ENCODE measurements around the gene ITPK1. TPM values are rescaled to one million over a fixed set of nuclear protein-coding genes. Genes with fewer than 3 reads are reported as not detected.

ITPK1 gene
- total RNA-seq, 1 experiment from 2014 or later: 38.5 TPM

- ChIA-PET POLR2A (ENCODE audit: low non-redundant PET) (no interaction called here), CTCF (no interaction called here)
- DNase-seq (ENCODE audit: low spot score): peak; percentile 7
- no peak for TF ChIP-seq EZH2 (IDR thresholded peaks at IDR 0.05; ENCODE audit: borderline replicate concordance, low read depth, low read length, poor library complexity, severe bottlenecking)
- TF ChIP-seq, protein P1, sequence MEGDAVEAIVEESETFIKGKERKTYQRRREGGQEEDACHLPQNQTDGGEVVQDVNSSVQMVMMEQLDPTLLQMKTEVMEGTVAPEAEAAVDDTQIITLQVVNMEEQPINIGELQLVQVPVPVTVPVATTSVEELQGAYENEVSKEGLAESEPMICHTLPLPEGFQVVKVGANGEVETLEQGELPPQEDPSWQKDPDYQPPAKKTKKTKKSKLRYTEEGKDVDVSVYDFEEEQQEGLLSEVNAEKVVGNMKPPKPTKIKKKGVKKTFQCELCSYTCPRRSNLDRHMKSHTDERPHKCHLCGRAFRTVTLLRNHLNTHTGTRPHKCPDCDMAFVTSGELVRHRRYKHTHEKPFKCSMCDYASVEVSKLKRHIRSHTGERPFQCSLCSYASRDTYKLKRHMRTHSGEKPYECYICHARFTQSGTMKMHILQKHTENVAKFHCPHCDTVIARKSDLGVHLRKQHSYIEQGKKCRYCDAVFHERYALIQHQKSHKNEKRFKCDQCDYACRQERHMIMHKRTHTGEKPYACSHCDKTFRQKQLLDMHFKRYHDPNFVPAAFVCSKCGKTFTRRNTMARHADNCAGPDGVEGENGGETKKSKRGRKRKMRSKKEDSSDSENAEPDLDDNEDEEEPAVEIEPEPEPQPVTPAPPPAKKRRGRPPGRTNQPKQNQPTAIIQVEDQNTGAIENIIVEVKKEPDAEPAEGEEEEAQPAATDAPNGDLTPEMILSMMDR (conservative IDR thresholded peaks at IDR 0.05; ENCODE audit: low read depth, low read length): no peak
- Histone ChIP-seq H3K4me1 (ENCODE audit: insufficient read depth, low read length, poor library complexity, severe bottlenecking) (peaks cover 7% of the 10 kb centered on the region), H3K9me3 (ENCODE audit: low read depth, low read length, poor library complexity, severe bottlenecking) (no peaks in the 10 kb centered on the region), H3K36me3 (ENCODE audit: insufficient read depth, low read length, poor library complexity, severe bottlenecking) (no peaks in the 10 kb centered on the region), H3K27ac (ENCODE audit: low read depth, low read length, poor library complexity, severe bottlenecking) (peak overlapping the region; percentile 5), H3K4me3 (ENCODE audit: low read depth, low read length, poor library complexity, severe bottlenecking) (no peak overlapping the region), H3K27me3 (replicated peaks; ENCODE audit: insufficient read depth, low read depth, low read length, poor library complexity) (no peaks in the 10 kb centered on the region)
- no TSS peak for BruUV-seq (replicated peaks)
- intact Hi-C loops (cut with micrococcal nuclease; ENCODE audit: unreplicated experiment): no loop called here
Observed at GRCh38 chr14:93006567-93007051, 109.1 kb downstream of the ITPK1 start.

DNA sequence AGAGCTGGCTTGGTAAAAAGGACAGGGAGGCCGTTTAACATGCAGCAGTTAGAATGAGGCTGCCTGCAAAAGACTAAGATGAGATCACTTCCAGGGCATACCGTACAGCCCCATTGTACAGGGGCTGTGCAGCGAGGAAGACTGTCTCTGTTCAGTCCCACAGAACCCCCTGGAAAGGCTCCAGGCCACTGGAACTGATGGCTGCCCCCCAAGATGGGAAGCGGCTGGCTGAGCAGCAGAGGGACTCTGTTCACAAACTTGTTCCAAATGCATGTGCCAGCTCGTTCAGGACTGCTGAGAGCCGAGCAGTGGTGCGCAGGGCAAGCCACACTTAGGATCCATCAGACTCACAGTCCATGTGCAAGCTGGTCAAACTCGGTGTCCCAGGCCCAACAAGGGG, 109.9 kb downstream of the ITPK1 start:
- intact Hi-C loops (cut with micrococcal nuclease; ENCODE audit: unreplicated experiment): no loop called here
- ChIA-PET POLR2A (ENCODE audit: low non-redundant PET) (no interaction called here), CTCF (no interaction called here)
- Histone ChIP-seq H3K4me3 (ENCODE audit: low read depth, low read length, poor library complexity, severe bottlenecking) (no peak overlapping the region), H3K27ac (ENCODE audit: low read depth, low read length, poor library complexity, severe bottlenecking) (no peak overlapping the region), H3K36me3 (ENCODE audit: insufficient read depth, low read length, poor library complexity, severe bottlenecking) (no peaks in the 10 kb centered on the region), H3K9me3 (ENCODE audit: low read depth, low read length, poor library complexity, severe bottlenecking) (no peaks in the 10 kb centered on the region), H3K4me1 (ENCODE audit: insufficient read depth, low read length, poor library complexity, severe bottlenecking) (peaks cover 7% of the 10 kb centered on the region), H3K27me3 (replicated peaks; ENCODE audit: insufficient read depth, low read depth, low read length, poor library complexity) (no peaks in the 10 kb centered on the region)
- no peak for DNase-seq (ENCODE audit: low spot score)
- no TSS peak for BruUV-seq (replicated peaks)
- no peak for TF ChIP-seq EZH2 (IDR thresholded peaks at IDR 0.05; ENCODE audit: borderline replicate concordance, low read depth, low read length, poor library complexity, severe bottlenecking)
- TF ChIP-seq, protein P1 (conservative IDR thresholded peaks at IDR 0.05; ENCODE audit: low read depth, low read length): no peak

DNA sequence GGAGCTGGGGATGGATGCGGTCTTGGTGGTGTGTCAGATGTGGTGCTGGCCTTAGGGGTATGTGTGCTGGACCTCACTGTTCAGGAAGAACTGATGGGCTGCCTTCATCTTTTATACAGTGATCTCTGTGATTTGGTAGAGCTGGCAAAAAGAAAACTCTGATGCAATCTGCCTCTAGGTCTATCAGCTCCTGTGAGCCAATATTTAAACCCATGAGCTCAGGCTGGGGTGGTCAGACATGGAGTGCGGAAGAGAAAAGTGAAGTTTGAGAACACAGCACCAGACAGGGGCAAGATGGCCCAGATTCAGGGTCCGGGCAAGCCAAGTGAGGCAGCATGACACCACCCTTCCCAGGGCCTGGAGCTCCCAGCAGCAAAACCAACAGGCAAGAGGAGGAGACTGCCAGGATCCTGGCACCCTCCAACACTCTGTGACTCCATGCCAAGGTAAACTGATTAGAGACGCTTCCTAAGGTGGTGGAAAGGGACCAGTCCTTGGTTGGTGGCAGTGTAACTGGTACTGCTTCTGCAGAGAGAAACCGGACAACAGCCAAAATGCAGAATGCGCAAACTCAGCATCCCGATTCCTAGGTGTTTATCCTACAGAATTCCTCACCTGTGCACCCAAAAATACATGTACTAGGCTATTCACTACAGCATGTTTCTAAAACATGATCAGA, 110.5 kb downstream of the ITPK1 start:
- intact Hi-C loops (cut with micrococcal nuclease; ENCODE audit: unreplicated experiment): no loop called here
- CTCF ChIA-PET: no interaction called here
- no peaks in the 10 kb centered on the region for H3K36me3 ChIP-seq (ENCODE audit: insufficient read depth, low read length, poor library complexity, severe bottlenecking)
- H3K4me1 ChIP-seq (ENCODE audit: insufficient read depth, low read length, poor library complexity, severe bottlenecking): peaks cover 7% of the 10 kb centered on the region
- no peak overlapping the region for H3K4me3 ChIP-seq (ENCODE audit: low read depth, low read length, poor library complexity, severe bottlenecking)
- no peaks in the 10 kb centered on the region for H3K9me3 ChIP-seq (ENCODE audit: low read depth, low read length, poor library complexity, severe bottlenecking)
- DNase-seq (ENCODE audit: low spot score): no peak
- H3K27me3 ChIP-seq (replicated peaks; ENCODE audit: insufficient read depth, low read depth, low read length, poor library complexity): no peaks in the 10 kb centered on the region
- POLR2A ChIA-PET (ENCODE audit: low non-redundant PET): no interaction called here
- no TSS peak for BruUV-seq (replicated peaks)
- no peak overlapping the region for H3K27ac ChIP-seq (ENCODE audit: low read depth, low read length, poor library complexity, severe bottlenecking)
- TF ChIP-seq, protein P1 (conservative IDR thresholded peaks at IDR 0.05; ENCODE audit: low read depth, low read length): no peak
- no peak for TF ChIP-seq EZH2 (IDR thresholded peaks at IDR 0.05; ENCODE audit: borderline replicate concordance, low read depth, low read length, poor library complexity, severe bottlenecking)

All from A673 (cell line).